Breast epithelium (tissue), 3 donors: ENCODE results near the gene RPSA.

ENCODE experiments used
- POLR2A ChIP-seq: fragments of 450-650 bp; IDR thresholded peaks from one replicate; pipeline ENCODE4 v1.6.1; 2016; ENCODE audit warnings: antibody characterized with exemption, mild to moderate bottlenecking, moderate library complexity
- TF ChIP-seq, protein P1 (sequence below), 3 donors: fragments of 450-650 bp; IDR thresholded peaks; one replicate each; pipeline ENCODE4 v1.5.1; 2016 to 2017; ENCODE audit warnings: antibody characterized with exemption in 3 of 3, mild to moderate bottlenecking in 3 of 3, moderate library complexity in 3 of 3

- TF ChIP-seq, protein P1, sequence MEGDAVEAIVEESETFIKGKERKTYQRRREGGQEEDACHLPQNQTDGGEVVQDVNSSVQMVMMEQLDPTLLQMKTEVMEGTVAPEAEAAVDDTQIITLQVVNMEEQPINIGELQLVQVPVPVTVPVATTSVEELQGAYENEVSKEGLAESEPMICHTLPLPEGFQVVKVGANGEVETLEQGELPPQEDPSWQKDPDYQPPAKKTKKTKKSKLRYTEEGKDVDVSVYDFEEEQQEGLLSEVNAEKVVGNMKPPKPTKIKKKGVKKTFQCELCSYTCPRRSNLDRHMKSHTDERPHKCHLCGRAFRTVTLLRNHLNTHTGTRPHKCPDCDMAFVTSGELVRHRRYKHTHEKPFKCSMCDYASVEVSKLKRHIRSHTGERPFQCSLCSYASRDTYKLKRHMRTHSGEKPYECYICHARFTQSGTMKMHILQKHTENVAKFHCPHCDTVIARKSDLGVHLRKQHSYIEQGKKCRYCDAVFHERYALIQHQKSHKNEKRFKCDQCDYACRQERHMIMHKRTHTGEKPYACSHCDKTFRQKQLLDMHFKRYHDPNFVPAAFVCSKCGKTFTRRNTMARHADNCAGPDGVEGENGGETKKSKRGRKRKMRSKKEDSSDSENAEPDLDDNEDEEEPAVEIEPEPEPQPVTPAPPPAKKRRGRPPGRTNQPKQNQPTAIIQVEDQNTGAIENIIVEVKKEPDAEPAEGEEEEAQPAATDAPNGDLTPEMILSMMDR (IDR thresholded peaks at IDR 0.05): no peak
- no peak for TF ChIP-seq POLR2A
Measured at GRCh38 chr3:39362812-39363211, 43.7 kb upstream of the RPSA start.
